Ramos (cell line): ENCODE data around the gene CPNE7.

Experiments used
- in situ Hi-C: fragments of 300-500 bp; cut with MboI; formaldehyde crosslinking; loops from one replicate; pipeline ENCODE4 v1.14.3; 2022; ENCODE audit warnings: low sequenced_read_pairs; ENCODE audit not compliant: unreplicated experiment

Gene CPNE7

GRCh38 chr16:89575247-89576152 lies at the start of gene CPNE7:
Gene CPNE7, plus strand, starts transcription at chr16:89575758. Its CDS starts 140 bp downstream, at chr16:89575898.
- in situ Hi-C loops, result no loop called here

- in situ Hi-C loops, result no loop called here
Measured at GRCh38 chr16:89529097-89529496, 46.5 kb upstream of the CPNE7 start.

GRCh38 chr16:89530401-89531381 lies 44.9 kb upstream of the CPNE7 start:
- in situ Hi-C loops, result no loop called here

GRCh38 chr16:89531821-89532526 lies 43.6 kb upstream of the CPNE7 start:
- in situ Hi-C loops, result no loop called here

- in situ Hi-C loops, result no loop called here
Measured at GRCh38 chr16:89534252-89534756, 41.3 kb upstream of the CPNE7 start.

GRCh38 chr16:89536371-89536770 lies 39.2 kb upstream of the CPNE7 start:
- in situ Hi-C loops, result no loop called here

GRCh38 chr16:89536886-89537548 lies 38.5 kb upstream of the CPNE7 start:
- in situ Hi-C loops, result no loop called here

GRCh38 chr16:89537549-89537925 lies 38.0 kb upstream of the CPNE7 start:
- in situ Hi-C loops, result no loop called here

- in situ Hi-C loops, result no loop called here
Measured at GRCh38 chr16:89538286-89538685, 37.3 kb upstream of the CPNE7 start.

- in situ Hi-C loops, result no loop called here
Measured at GRCh38 chr16:89540557-89540956, 35.0 kb upstream of the CPNE7 start.

GRCh38 chr16:89541792-89542191 lies 33.8 kb upstream of the CPNE7 start:
- in situ Hi-C loops, result no loop called here

GRCh38 chr16:89544113-89544512 lies 31.4 kb upstream of the CPNE7 start:
- in situ Hi-C loops, result no loop called here

- in situ Hi-C loops, result no loop called here
Measured at GRCh38 chr16:89544713-89545043, 30.9 kb upstream of the CPNE7 start.

- in situ Hi-C loops, result no loop called here
Measured at GRCh38 chr16:89545044-89545830, 30.3 kb upstream of the CPNE7 start.

GRCh38 chr16:89545831-89546574 lies 29.6 kb upstream of the CPNE7 start:
- in situ Hi-C loops, result no loop called here

GRCh38 chr16:89546781-89547180 lies 28.8 kb upstream of the CPNE7 start:
- in situ Hi-C loops, result no loop called here

- in situ Hi-C loops, result no loop called here
Measured at GRCh38 chr16:89547291-89547690, 28.3 kb upstream of the CPNE7 start.

GRCh38 chr16:89547860-89548259 lies 27.7 kb upstream of the CPNE7 start:
- in situ Hi-C loops, result no loop called here
